Brain microvascular endothelial cell (primary cell): ENCODE measurements around the gene GGNBP2.

ENCODE experiments used
- DNase-seq: peaks from one replicate; pipeline ENCODE4 v3.0.0-alpha.2; 2020
- H3K27ac ChIP-seq: fragments of 250-450 bp; sonication (Bioruptor Pico); 2 replicates; pipeline ENCODE4 v1.5.1; 2020; ENCODE audit warnings: mild to moderate bottlenecking, moderate library complexity
- H3K27me3 ChIP-seq: fragments of 250-450 bp; sonication (Bioruptor Pico); replicated peaks from 2 replicates; pipeline ENCODE4 v1.5.1; 2020; ENCODE audit warnings: mild to moderate bottlenecking
- H3K36me3 ChIP-seq: fragments of 250-450 bp; sonication (Bioruptor Pico); replicated peaks from 2 replicates; pipeline ENCODE4 v1.5.1; 2020; ENCODE audit warnings: mild to moderate bottlenecking
- H3K4me3 ChIP-seq: 2 replicates; pipeline ENCODE4 v1.5.1; 2011; ENCODE audit warnings: low read depth, mild to moderate bottlenecking, control low read depth, low read length, moderate library complexity
- in situ Hi-C: cut with HindIII; loops from 2 replicates; pipeline ENCODE4 v1.10.0; 2017; ENCODE audit warnings: low sequenced_read_pairs, low pct_ligation_motif_present
- TF ChIP-seq, protein P1 (sequence below): IDR thresholded peaks from 2 replicates; pipeline ENCODE4 v1.5.1; 2011; ENCODE audit warnings: low read depth, mild to moderate bottlenecking, moderate library complexity, low read length, control low read depth, inconsistent platforms; ENCODE audit errors: missing control alignments

Gene GGNBP2

GRCh38 chr17:36511216-36511615, 33.5 kb upstream of the GGNBP2 start:
- Histone ChIP-seq H3K27ac (no peak overlapping the region), H3K4me3 (no peak overlapping the region), H3K27me3 (no peaks in the 10 kb centered on the region), H3K36me3 (peaks cover 22% of the 10 kb centered on the region)
- TF ChIP-seq, protein P1, sequence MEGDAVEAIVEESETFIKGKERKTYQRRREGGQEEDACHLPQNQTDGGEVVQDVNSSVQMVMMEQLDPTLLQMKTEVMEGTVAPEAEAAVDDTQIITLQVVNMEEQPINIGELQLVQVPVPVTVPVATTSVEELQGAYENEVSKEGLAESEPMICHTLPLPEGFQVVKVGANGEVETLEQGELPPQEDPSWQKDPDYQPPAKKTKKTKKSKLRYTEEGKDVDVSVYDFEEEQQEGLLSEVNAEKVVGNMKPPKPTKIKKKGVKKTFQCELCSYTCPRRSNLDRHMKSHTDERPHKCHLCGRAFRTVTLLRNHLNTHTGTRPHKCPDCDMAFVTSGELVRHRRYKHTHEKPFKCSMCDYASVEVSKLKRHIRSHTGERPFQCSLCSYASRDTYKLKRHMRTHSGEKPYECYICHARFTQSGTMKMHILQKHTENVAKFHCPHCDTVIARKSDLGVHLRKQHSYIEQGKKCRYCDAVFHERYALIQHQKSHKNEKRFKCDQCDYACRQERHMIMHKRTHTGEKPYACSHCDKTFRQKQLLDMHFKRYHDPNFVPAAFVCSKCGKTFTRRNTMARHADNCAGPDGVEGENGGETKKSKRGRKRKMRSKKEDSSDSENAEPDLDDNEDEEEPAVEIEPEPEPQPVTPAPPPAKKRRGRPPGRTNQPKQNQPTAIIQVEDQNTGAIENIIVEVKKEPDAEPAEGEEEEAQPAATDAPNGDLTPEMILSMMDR: no peak
- DNase-seq: no peak
- in situ Hi-C loops: no loop called here

DNA sequence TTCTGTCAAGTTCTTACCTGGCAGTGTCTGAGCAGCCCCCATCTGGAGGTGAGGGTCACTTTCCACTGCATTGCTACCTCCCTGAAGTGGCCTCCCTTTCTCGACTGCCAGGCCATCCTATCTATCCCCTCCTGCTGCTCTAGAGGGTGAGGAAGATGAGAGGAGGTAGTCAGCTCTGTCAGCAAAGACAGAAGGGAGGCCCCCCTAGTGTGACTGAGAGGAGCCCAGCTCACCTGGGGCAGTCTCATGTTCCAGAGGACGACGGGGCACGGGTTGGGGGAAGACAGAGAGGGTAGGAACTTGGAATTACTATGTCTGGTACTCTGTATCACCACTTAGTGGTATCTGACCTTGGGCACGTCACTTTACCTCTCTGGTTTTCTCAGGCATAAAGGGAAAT, 32.1 kb upstream of the GGNBP2 start:
- TF ChIP-seq, protein P1: no peak
- peaks cover 23% of the 10 kb centered on the region for H3K36me3 ChIP-seq
- in situ Hi-C loops: no loop called here

DNA sequence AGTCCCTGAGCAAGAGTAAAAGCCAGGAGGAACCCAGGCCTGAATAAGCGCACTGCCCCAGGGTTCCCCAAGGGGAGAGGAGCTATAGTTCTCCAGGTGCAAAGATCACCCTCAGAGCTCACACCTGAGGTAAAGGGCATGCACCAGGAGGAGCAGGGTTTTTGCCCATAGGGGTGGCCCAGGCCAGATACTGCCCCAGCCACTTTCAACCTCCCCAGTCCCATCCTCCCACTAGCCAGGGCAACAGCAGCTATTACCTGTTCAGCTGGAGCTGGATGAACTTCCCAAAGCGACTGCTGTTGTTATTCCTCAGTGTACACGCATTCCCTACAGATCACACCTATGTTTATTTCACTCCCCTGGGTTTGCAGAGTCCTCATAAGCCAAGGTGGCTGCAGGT, 29.9 kb upstream of the GGNBP2 start:
- TF ChIP-seq, protein P1: no peak
- in situ Hi-C loops: no loop called here
- peaks cover 23% of the 10 kb centered on the region for H3K36me3 ChIP-seq
- H3K27ac ChIP-seq: no peak overlapping the region
- no peak for DNase-seq
- no peaks in the 10 kb centered on the region for H3K27me3 ChIP-seq
- no peak overlapping the region for H3K4me3 ChIP-seq

More for the DNA sequence above, 32.1 kb upstream of the GGNBP2 start:
- Histone ChIP-seq H3K27ac (no peak overlapping the region), H3K4me3 (no peak overlapping the region), H3K27me3 (no peaks in the 10 kb centered on the region)
- DNase-seq: no peak

DNA sequence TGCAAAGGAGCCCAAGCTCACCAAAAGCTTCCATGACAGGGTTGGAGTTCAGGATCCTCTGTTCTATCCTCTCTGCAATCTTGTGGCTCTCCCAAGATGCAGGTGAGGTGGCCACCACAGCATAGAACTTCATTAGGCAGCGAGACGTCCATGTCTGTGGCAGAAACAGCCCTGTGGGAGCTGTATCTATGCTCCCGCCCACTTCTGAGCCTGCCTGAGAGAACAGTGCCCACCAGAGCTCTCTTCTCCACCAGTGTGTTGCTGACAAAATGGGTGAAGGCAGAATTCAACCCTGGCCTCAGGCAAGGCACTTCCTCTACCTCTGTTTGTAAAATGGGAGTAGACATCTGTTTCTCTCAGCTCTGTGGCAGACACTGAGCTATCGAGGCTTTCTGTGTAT, 28.9 kb upstream of the GGNBP2 start:
- DNase-seq: no peak
- in situ Hi-C loops: no loop called here
- peaks cover 23% of the 10 kb centered on the region for H3K36me3 ChIP-seq

DNA sequence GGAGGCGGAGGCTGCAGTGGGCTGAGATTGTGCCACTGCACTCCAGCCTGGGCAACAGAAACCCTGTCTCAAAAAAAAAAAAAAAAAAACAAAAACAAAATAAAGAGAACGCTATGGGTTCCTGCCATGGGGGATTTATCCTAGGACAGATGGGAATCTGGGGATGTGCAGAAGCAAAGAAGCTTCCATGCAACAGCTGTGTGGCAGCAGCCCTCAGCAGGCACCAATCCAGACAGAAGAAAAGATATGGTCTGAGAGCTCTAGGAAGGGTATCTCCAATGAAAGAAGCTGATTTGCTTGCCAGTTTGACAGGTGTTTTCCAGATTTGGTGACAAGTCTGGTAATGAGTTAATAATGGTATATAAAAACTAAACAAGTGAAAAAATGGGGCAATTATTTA, 21.6 kb upstream of the GGNBP2 start:
- Histone ChIP-seq H3K36me3 (peaks cover 34% of the 10 kb centered on the region), H3K27me3 (no peaks in the 10 kb centered on the region), H3K27ac (no peak overlapping the region), H3K4me3 (no peak overlapping the region)
- in situ Hi-C loops: no loop called here
- TF ChIP-seq, protein P1: no peak
- DNase-seq: no peak

More for the DNA sequence above, 28.9 kb upstream of the GGNBP2 start:
- TF ChIP-seq, protein P1: no peak
- no peak overlapping the region for H3K4me3 ChIP-seq
- H3K27ac ChIP-seq: no peak overlapping the region
- no peaks in the 10 kb centered on the region for H3K27me3 ChIP-seq

DNA sequence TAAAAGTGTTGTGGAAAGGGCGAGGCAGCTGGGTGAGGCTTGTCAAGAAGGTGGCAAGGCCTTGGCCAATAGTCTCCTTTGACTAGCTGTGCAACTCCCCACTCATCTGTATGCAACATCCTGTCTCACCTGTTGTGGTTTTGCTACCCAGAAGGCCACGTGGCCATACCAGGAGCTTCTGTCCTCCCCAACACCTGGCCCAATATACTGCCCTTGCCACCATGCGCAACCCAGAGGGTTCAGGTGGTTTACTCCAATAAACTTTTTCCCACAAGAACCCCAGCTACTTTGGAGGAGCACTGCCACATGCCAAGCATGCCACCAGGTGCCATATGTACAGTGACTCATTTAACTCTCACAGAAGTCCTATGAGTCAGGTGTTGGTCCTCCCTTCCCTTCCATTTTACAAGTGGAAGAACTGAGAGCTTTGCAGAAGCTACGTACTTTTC, 20.3 kb upstream of the GGNBP2 start:
- TF ChIP-seq, protein P1: no peak
- in situ Hi-C loops: no loop called here
- no peak overlapping the region for H3K4me3 ChIP-seq
- no peak overlapping the region for H3K27ac ChIP-seq
- DNase-seq: no peak
- H3K27me3 ChIP-seq: no peaks in the 10 kb centered on the region
- peaks cover 34% of the 10 kb centered on the region for H3K36me3 ChIP-seq
